Uterus (tissue), 4 donors: ENCODE measurements around the gene NEURL3. TPM values are rescaled to one million over a fixed set of nuclear protein-coding genes. Genes with fewer than 3 reads are reported as not detected.

ENCODE experiments used
- DNase-seq, 2 donors: peaks; one replicate each; pipeline ENCODE4 v3.0.0-alpha.2; 2019 to 2020
- H3K27ac ChIP-seq, 2 donors: fragments of 200-600 bp; sonication (generic); 1 replicate in 1 of 2; 2 replicates in 1 of 2; pipeline ENCODE4 v1.5.1; 2016 to 2018
- H3K27me3 ChIP-seq, 2 donors: fragments of 200-600 bp; sonication (generic); one replicate each; pipeline ENCODE4 v1.5.1; 2018 to 2019; ENCODE audit warnings: control low read depth in 1 of 2
- H3K36me3 ChIP-seq, 2 donors: fragments of 200-600 bp; sonication (generic); one replicate each; pipeline ENCODE4 v1.5.1; 2019; ENCODE audit warnings: control low read depth in 1 of 2
- H3K4me1 ChIP-seq, 2 donors: fragments of 200-600 bp; sonication (generic); one replicate each; pipeline ENCODE4 v1.5.1; 2018 to 2019; ENCODE audit warnings: control low read depth in 1 of 2
- H3K4me3 ChIP-seq, 2 donors: fragments of 200-600 bp; sonication (generic); 1 replicate in 1 of 2; 2 replicates in 1 of 2; pipeline ENCODE4 v1.5.1; 2018 to 2019; ENCODE audit warnings: mild to moderate bottlenecking in 1 of 2
- H3K9me3 ChIP-seq, 2 donors: fragments of 200-600 bp; sonication (generic); one replicate each; pipeline ENCODE4 v1.5.1; 2019; ENCODE audit warnings: control low read depth in 1 of 2
- POLR2A ChIP-seq, 2 donors: fragments of 450-650 bp; IDR thresholded peaks; one replicate each; pipeline ENCODE4 v1.6.1; 2016; ENCODE audit warnings: antibody characterized with exemption in 2 of 2, mild to moderate bottlenecking in 1 of 2, moderate library complexity in 1 of 2
- intact Hi-C: fragments of 100-400 bp; cut with DNase I; formaldehyde crosslinking; loops from one replicate; pipeline ENCODE4 v1.15.1; 2023; ENCODE audit warnings: low total_unique reads
- total RNA-seq, 4 donors: library from RNA; depleted of rRNA in 3 of 4; stranded (reverse); fragments of >200 nt in 3 of 4; gene quantifications; one replicate each; pipeline versions ENCODE4 v1.1.0 to v1.2.4, GENCODE V29; 2014 to 2023
- TF ChIP-seq, protein P1 (sequence below), 4 experiments: fragments of 200-600 bp in 2 of 4; fragments of 450-650 bp in 2 of 4; sonication (generic) in 2 of 4; IDR thresholded peaks; one replicate each; pipeline ENCODE4 v1.5.1; 2016 to 2019; ENCODE audit warnings: antibody characterized with exemption in 4 of 4, mild to moderate bottlenecking in 2 of 4, moderate library complexity in 1 of 4
- donor health status: DM: yes; HTN: yes; CAD: no.

NEURL3 gene
- total RNA-seq, 4 donors from 2014 or later: not detected

DNA sequence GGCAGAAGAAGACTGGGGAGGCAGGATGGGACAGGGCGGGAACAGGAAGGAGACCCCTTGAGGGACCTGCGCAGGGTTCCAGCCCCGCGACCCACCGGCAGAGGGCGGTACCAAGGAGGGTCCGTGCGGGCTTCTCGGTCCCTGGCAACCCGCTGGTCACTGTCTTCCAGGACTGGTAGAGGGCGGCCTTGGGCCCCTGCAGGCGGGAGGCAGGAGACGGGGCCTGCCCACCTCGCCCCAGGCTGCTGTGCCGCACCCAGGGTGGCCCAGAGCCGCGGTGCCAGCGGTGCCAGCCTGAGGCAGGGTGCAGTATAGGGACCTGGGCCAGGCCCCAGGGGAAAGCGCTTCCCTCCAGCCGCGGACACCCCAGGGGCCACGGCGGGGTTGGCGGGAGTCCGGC, 34.5 kb downstream of the NEURL3 start:
- no peak overlapping the region for H3K27ac ChIP-seq

GRCh38 chr2:96470109-96470508, 35.0 kb downstream of the NEURL3 start:
- H3K4me1 ChIP-seq: no peaks in the 10 kb centered on the region
- H3K36me3 ChIP-seq: no peaks in the 10 kb centered on the region
- no peak overlapping the region for H3K27ac ChIP-seq
- no peak overlapping the region for H3K4me3 ChIP-seq
- DNase-seq: no peak
- H3K9me3 ChIP-seq: no peaks in the 10 kb centered on the region
- intact Hi-C loops: no loop called here
- no peak for TF ChIP-seq POLR2A (IDR thresholded peaks at IDR 0.05)
- TF ChIP-seq, protein P1, sequence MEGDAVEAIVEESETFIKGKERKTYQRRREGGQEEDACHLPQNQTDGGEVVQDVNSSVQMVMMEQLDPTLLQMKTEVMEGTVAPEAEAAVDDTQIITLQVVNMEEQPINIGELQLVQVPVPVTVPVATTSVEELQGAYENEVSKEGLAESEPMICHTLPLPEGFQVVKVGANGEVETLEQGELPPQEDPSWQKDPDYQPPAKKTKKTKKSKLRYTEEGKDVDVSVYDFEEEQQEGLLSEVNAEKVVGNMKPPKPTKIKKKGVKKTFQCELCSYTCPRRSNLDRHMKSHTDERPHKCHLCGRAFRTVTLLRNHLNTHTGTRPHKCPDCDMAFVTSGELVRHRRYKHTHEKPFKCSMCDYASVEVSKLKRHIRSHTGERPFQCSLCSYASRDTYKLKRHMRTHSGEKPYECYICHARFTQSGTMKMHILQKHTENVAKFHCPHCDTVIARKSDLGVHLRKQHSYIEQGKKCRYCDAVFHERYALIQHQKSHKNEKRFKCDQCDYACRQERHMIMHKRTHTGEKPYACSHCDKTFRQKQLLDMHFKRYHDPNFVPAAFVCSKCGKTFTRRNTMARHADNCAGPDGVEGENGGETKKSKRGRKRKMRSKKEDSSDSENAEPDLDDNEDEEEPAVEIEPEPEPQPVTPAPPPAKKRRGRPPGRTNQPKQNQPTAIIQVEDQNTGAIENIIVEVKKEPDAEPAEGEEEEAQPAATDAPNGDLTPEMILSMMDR (IDR thresholded peaks at IDR 0.05): no peak
- H3K27me3 ChIP-seq: no peaks in the 10 kb centered on the region

More for the DNA sequence above, 34.5 kb downstream of the NEURL3 start:
- TF ChIP-seq, protein P1 (IDR thresholded peaks at IDR 0.05): peak; percentile 26 to 37 (median 30)
- TF ChIP-seq POLR2A (IDR thresholded peaks at IDR 0.05): no peak
- Histone ChIP-seq H3K4me1 (no peaks in the 10 kb centered on the region), H3K27me3 (no peaks in the 10 kb centered on the region), H3K36me3 (no peaks in the 10 kb centered on the region), H3K9me3 (no peaks in the 10 kb centered on the region), H3K4me3 (no peak overlapping the region)
- no peak for DNase-seq
- intact Hi-C loops: no loop called here

- H3K4me3 ChIP-seq: no peak overlapping the region
- H3K27me3 ChIP-seq: no peaks in the 10 kb centered on the region
- intact Hi-C loops: no loop called here
- H3K27ac ChIP-seq: no peak overlapping the region
- H3K9me3 ChIP-seq: no peaks in the 10 kb centered on the region
- TF ChIP-seq, protein P1 (IDR thresholded peaks at IDR 0.05): no peak
- no peak for TF ChIP-seq POLR2A (IDR thresholded peaks at IDR 0.05)
- H3K4me1 ChIP-seq: no peaks in the 10 kb centered on the region
- DNase-seq: no peak
- H3K36me3 ChIP-seq: no peaks in the 10 kb centered on the region
Observed at GRCh38 chr2:96468904-96469303, 36.3 kb downstream of the NEURL3 start.

DNA sequence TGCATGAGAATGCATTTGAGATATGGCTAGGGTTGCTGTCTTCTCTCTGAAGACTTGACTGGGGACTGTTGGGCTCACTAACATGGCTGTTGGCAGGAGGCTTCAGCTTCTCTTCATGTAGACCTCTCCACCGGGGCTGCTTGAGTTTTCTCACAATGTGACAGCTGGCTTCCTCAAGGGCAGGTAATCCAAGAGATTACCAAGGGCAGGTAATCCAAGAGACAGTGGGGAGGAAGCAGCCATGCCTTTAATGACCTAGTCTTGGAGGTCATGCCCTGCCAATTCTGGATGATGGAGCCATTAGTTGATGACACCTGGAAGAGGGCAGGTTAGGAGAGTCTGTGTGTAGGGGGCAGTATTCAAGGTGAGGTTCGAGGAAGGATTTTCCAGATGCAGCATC, 40.5 kb downstream of the NEURL3 start:
- no peaks in the 10 kb centered on the region for H3K4me1 ChIP-seq
- H3K4me3 ChIP-seq: no peak overlapping the region
- H3K27me3 ChIP-seq: no peaks in the 10 kb centered on the region
- intact Hi-C loops: no loop called here
- H3K36me3 ChIP-seq: no peaks in the 10 kb centered on the region
- H3K9me3 ChIP-seq: no peaks in the 10 kb centered on the region
- no peak for TF ChIP-seq POLR2A (IDR thresholded peaks at IDR 0.05)
- TF ChIP-seq, protein P1 (IDR thresholded peaks at IDR 0.05): no peak
- H3K27ac ChIP-seq: no peak overlapping the region
- DNase-seq: no peak

- no peak for TF ChIP-seq POLR2A (IDR thresholded peaks at IDR 0.05)
- TF ChIP-seq, protein P1 (IDR thresholded peaks at IDR 0.05): no peak
- H3K4me1 ChIP-seq: no peaks in the 10 kb centered on the region
- no peaks in the 10 kb centered on the region for H3K27me3 ChIP-seq
- no peak for DNase-seq
- intact Hi-C loops: no loop called here
- H3K9me3 ChIP-seq: no peaks in the 10 kb centered on the region
- no peak overlapping the region for H3K4me3 ChIP-seq
- H3K36me3 ChIP-seq: no peaks in the 10 kb centered on the region
- no peak overlapping the region for H3K27ac ChIP-seq
Observed at GRCh38 chr2:96464061-96464460, 41.1 kb downstream of the NEURL3 start.
